GM10266 (cell line): Measurements from ENCODE around the gene CEP131.
"Not testable (repeated sequence)": the region's sequence is repeated elsewhere in the genome, so short reads cannot be mapped to it uniquely, and the experiment has no call there.

Source experiments
- DNase-seq: peaks from one replicate; pipeline ENCODE4 v3.0.0; 2012; ENCODE audit errors: extremely low spot score
- TF ChIP-seq, protein P1 (sequence below): IDR thresholded peaks from 2 replicates; pipeline ENCODE4 v1.5.1; 2012; ENCODE audit warnings: mild to moderate bottlenecking, low read depth; ENCODE audit not compliant: control insufficient read depth, insufficient read depth; ENCODE audit errors: missing control alignments

The CEP131 gene

DNA sequence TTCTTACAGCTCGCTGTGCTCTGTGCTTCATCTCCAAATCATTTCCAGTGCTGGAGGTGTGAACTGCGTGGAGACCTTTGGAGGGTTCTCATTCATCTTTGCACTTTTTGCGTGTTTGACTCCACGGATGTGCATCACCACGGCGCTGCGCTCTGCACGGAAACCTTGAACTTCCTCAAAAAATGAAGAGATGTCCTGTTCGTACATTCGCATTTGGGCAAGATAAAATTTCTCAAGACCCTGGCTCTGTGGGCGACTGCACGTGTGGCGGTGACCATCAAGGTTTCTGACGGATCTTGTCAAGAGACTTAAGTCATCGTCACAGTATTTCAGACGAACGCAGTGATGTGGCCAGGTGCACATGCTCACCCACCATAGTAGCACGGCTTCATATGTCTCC, 67.8 kb downstream of the CEP131 start:
- no peak for DNase-seq
- TF ChIP-seq, protein P1, sequence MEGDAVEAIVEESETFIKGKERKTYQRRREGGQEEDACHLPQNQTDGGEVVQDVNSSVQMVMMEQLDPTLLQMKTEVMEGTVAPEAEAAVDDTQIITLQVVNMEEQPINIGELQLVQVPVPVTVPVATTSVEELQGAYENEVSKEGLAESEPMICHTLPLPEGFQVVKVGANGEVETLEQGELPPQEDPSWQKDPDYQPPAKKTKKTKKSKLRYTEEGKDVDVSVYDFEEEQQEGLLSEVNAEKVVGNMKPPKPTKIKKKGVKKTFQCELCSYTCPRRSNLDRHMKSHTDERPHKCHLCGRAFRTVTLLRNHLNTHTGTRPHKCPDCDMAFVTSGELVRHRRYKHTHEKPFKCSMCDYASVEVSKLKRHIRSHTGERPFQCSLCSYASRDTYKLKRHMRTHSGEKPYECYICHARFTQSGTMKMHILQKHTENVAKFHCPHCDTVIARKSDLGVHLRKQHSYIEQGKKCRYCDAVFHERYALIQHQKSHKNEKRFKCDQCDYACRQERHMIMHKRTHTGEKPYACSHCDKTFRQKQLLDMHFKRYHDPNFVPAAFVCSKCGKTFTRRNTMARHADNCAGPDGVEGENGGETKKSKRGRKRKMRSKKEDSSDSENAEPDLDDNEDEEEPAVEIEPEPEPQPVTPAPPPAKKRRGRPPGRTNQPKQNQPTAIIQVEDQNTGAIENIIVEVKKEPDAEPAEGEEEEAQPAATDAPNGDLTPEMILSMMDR: no peak

DNA sequence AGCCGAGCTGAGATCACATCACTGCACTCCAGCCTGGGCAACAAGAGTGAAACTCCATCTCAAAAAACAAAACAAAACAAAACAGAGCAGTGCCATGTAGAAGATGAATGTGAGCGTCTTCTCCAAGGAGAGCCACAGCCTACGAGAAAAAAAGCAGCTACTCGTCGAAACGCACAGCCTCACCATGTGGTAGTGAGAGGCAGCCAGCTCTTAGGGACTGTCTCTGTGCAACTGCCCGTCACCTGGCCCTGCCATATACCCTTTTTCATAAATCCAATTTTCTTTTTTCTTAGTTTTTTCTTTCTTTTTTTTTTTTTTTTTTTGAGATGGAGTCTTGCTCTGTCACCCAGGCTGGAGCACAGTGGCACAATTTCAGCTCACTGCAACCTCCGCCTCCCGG, 68.7 kb downstream of the CEP131 start:
- not testable (repeated sequence) for DNase-seq

DNA sequence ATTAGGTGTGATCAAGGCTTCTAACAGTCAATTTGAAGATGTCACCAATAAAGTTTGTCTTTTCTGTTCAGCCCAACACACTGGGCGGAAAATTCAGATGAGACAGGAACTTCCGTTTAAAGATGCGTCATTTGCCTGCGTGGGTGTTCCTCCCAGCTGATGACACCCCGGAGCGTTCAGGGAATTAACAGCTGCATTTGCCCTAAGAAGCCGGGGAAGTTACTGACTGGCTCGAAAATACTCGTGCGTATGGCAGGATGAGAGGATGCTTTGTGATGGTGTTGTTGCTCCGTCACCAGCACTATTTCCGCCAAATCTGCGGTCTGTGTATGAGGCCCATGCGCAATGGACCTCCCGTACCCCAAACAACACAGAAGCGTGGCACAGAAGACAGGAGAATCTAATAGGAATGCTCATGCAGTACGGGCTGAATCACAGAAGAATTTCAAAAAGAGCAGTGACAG, 69.4 kb downstream of the CEP131 start:
- TF ChIP-seq, protein P1: no peak
- no peak for DNase-seq

DNA sequence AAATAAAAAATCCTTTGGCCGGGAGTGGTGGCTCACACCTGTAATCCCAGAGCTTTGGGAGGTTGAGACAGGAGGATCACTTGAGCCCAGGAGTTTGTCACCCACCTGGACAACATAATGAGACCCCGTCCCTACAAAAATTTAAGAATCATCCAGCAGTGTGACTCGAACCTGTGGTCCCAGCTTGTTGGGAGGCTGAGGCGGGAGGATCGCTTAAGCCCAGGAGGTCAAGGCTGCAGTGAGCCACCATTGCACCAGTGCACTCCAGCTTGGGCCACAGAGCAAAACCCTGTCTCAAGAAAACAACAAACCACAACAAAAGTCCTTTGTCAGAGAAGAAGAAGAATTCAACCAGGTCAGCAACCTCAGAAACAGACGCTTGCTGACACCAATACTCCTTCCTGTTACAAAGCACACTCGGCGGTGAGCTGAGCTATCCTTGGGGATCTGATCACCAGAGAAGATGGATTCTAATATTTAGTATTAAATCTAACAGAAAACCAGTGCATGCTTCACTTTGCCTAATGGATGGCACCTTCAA, 70.4 kb downstream of the CEP131 start:
- DNase-seq: no peak
- TF ChIP-seq, protein P1: no peak

DNA sequence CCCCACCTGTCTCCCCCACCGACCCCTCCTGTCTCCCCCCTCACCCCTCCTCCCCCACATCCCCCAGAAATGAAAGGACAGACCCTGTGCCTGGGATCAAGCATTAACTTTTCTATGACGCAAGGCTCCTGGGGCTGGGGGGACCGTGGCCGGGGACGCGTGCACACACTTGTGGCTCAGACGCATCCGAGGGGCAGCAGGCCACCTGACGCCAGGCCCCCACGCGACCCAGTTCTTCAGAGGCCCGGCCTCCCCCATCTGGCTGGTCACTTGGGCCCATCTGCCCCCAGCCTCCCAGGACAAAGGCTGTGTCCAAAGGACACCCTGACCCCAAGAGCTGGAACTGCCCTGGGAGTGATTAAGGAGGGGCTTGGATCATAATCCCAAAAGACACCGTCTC, 71.5 kb downstream of the CEP131 start:
- TF ChIP-seq, protein P1: no peak
- DNase-seq: no peak

DNA sequence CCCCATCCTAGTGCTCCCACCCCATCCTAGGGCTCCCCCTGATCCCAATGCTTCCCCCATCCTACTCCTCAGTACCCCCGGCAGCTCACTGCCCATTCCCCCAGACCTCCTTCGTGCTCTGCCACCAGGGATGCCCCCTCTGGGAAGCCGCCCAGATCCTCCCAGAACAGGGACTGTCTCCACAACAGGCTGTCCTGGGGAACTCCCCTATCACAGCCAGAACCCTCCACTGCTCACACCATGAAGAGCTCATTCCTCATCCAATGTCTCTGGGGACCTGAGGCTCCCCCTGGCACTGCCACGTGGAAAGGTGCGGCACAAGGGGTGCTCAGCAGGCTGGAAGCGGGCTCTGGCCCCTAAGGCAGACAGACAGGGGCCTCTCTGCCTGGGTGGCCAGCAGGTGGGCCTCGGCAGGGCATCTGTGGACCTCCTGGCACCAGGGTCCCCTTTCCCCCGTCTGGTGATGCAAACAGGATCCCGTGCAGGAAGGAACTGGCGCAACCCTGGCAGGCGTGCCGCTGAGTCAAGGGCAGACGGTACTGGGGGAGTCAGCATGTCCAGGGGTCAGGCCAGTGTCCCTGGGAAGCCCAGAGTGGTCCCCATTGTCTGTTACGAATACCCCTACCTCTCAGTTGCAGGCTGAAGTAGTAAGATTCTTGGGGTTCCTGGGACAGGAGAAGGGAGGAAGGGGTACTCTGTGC, 72.2 kb downstream of the CEP131 start:
- DNase-seq: no peak
- TF ChIP-seq, protein P1: no peak

DNA sequence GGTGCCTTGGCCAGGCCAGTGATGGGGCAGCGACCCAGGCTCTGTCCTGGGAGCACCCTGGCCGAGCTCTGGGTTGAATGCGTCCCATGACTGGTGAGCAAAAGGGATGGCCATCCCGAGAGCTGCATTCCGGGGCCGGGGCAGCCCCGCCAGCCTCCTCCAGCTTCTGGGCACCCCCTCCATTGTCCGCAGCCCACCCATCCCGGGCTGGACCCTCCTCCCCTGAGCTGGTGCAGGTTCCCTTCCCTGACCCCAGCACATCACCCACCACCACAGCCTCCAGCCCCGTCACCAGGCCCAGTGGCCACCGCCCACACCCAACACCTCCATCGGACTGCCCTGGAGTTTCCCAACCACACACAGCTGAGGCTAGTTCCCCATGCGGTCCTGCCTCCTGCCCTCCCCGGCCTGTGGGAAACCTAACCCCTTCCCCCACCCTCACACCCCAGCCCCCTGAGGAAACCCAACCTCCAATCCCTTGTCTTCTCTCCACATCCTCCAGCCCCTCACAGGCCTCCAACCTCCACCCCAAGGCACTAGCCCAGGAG, 73.7 kb downstream of the CEP131 start:
- DNase-seq: no peak
- TF ChIP-seq, protein P1: no peak
